Stimulated activated memory B cell treated with anti-CD40 and anti-IgM and Interleukin-4, amounts not matched to agents 10 μg/mL and 1 μg/mL and 100 μg/mL, for 72 hours (primary cell): ENCODE data around the gene CTTNBP2NL.
"Not testable (repeated sequence)": the region's sequence is repeated elsewhere in the genome, so short reads cannot be mapped to it uniquely, and the experiment has no call there.

Experiments
- ATAC-seq: fragments of 150-1000 bp; cut with Tn5 transposase; 2 replicates; pipeline ENCODE4 v1.10.0; 2021
- H3K27ac Mint-ChIP-seq: one replicate; pipeline ENCODE4 v1.8.0; 2022; ENCODE audit warnings: mild to moderate bottlenecking, mixed read lengths
- H3K27me3 Mint-ChIP-seq: one replicate; pipeline ENCODE4 v1.8.0; 2022; ENCODE audit warnings: mixed read lengths
- H3K36me3 Mint-ChIP-seq: one replicate; pipeline ENCODE4 v1.8.0; 2022; ENCODE audit warnings: mixed read lengths
- H3K4me1 Mint-ChIP-seq: one replicate; pipeline ENCODE4 v1.8.0; 2022; ENCODE audit warnings: mixed read lengths
- H3K4me3 Mint-ChIP-seq: one replicate; pipeline ENCODE4 v1.8.0; 2022; ENCODE audit warnings: mild to moderate bottlenecking, moderate library complexity, mixed read lengths
- H3K9me3 Mint-ChIP-seq: one replicate; pipeline ENCODE4 v1.8.0; 2022; ENCODE audit warnings: mixed read lengths

The CTTNBP2NL gene

GRCh38 chr1:112375701-112376100 is 20.3 kb upstream of the CTTNBP2NL start:
- Mint-ChIP-seq H3K27me3 (peaks cover 59% of the 10 kb centered on the region), H3K9me3 (no peaks in the 10 kb centered on the region)

GRCh38 chr1:112380356-112380755 is 15.7 kb upstream of the CTTNBP2NL start:
- Mint-ChIP-seq H3K27ac (no peak overlapping the region), H3K36me3 (no peaks in the 10 kb centered on the region), H3K9me3 (no peaks in the 10 kb centered on the region), H3K4me1 (no peaks in the 10 kb centered on the region), H3K27me3 (peaks cover 66% of the 10 kb centered on the region), H3K4me3 (no peak overlapping the region)
- no peak for ATAC-seq

More at GRCh38 chr1:112375701-112376100, 20.3 kb upstream of the CTTNBP2NL start:
- no peaks in the 10 kb centered on the region for H3K4me1 Mint-ChIP-seq
- no peak overlapping the region for H3K4me3 Mint-ChIP-seq
- no peak overlapping the region for H3K27ac Mint-ChIP-seq
- H3K36me3 Mint-ChIP-seq: no peaks in the 10 kb centered on the region
- ATAC-seq: no peak

DNA sequence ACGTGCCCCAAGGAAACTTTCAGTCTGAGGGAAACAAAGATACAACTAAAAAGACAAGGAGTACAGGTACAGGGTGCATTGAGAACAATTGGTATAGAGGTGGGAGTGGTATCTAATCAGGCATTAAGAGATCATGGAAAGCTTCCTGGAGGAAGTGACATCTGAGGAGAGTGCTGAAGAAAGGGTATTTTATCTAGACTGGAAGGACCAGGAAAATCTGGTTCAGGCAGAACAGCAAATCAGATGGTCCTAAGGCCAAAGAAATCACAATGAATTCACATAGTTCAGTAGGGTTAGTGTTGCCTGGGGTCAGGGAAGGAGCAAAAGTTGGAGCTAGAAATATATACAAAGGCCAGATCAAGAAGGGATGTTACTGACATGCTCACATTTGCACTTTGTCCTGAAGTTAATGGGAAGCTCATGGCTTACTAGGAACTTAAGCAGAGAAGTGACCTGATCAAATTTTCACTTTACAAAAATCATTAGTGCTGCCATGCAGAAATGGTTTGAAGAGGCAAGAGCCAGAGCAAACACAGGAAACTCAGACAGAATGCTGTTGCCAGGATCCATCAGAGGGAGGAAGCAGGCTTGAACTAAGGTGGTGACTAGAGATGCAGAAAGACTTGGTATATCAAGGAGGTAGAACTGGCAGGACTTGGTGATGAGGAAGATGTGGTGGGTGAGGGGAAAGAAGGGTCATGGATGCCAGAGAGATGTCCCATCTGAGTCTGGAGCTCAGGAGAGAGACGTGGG is 14.5 kb upstream of the CTTNBP2NL start:
- Mint-ChIP-seq H3K9me3 (no peaks in the 10 kb centered on the region), H3K27me3 (peaks cover 75% of the 10 kb centered on the region), H3K4me1 (no peaks in the 10 kb centered on the region), H3K27ac (no peak overlapping the region), H3K4me3 (no peak overlapping the region), H3K36me3 (no peaks in the 10 kb centered on the region)
- no peak for ATAC-seq

- Mint-ChIP-seq H3K9me3 (no peaks in the 10 kb centered on the region), H3K27ac (no peak overlapping the region), H3K4me3 (no peak overlapping the region), H3K27me3 (peaks cover 70% of the 10 kb centered on the region), H3K4me1 (no peaks in the 10 kb centered on the region), H3K36me3 (no peaks in the 10 kb centered on the region)
- no peak for ATAC-seq
These were observed 12.1 kb upstream of the CTTNBP2NL start for GRCh38 chr1:112383759-112384370.

DNA sequence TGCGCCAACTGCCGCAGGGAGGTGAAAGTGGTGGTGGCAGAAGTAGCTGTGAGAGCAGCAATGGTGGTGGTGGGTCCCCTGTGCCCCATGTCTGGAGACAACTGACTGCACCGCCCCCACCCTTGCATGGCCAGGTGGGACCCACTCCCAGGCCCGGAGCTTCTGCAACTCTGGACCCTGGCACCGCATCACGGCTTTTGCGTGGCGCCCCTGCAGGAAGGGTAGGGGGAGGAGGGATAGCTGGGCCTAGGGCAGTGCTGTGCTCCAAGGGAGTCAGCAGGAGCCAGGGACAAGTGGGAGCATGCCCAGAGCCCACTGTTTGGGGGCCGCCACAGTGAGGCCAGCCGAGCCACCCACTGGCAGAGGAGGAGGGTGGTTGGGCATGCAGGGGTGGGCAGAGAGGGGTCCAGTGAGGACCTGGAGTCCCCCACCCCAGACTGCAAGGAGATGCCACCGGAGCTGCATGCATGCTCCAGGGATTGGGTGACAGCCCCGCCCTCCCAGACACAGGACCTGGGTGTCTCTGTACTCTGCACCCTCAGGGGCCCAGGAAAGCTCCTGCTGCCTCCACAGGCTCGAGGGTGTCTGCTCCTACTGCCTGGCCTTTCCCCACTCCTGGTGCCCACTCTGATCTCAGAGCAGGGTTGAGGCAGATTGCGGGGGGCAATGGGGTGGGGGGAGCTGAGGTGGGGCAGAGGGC is 9.8 kb upstream of the CTTNBP2NL start:
- peaks cover 60% of the 10 kb centered on the region for H3K27me3 Mint-ChIP-seq
- H3K27ac Mint-ChIP-seq: no peak overlapping the region
- H3K4me3 Mint-ChIP-seq: no peak overlapping the region
- H3K9me3 Mint-ChIP-seq: no peaks in the 10 kb centered on the region
- H3K36me3 Mint-ChIP-seq: no peaks in the 10 kb centered on the region
- peaks cover 8% of the 10 kb centered on the region for H3K4me1 Mint-ChIP-seq
- no peak for ATAC-seq

- no peak overlapping the region for H3K4me3 Mint-ChIP-seq
- H3K27me3 Mint-ChIP-seq: peaks cover 53% of the 10 kb centered on the region
- H3K27ac Mint-ChIP-seq: no peak overlapping the region
- no peaks in the 10 kb centered on the region for H3K36me3 Mint-ChIP-seq
- no peak for ATAC-seq
- H3K4me1 Mint-ChIP-seq: peaks cover 10% of the 10 kb centered on the region
- H3K9me3 Mint-ChIP-seq: no peaks in the 10 kb centered on the region
These were observed 9.2 kb upstream of the CTTNBP2NL start for GRCh38 chr1:112386731-112387346.

DNA sequence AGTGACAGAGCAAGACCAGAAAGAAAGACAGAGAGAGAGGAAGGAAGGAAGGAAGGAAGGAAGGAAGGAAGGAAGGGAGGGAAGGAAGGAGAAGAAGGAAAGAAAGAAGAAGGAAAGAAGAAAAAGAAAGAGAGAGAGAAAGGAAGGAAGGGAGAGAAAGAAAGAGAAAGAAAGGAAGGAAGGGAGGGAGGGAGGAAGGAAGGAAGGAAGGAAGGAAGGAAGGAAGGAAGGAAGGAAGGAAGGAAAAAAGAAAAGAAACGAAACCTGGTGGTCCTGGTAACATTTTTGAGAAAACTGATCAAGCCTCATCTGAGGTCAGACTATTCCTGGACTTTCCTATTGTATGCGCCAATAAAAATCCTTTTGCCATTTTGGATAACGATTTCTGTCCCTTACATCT is 8.2 kb upstream of the CTTNBP2NL start:
- Mint-ChIP-seq H3K9me3 (no peaks in the 10 kb centered on the region), H3K27me3 (peaks cover 48% of the 10 kb centered on the region), H3K4me3 (no peak overlapping the region), H3K4me1 (peaks cover 10% of the 10 kb centered on the region), H3K27ac (no peak overlapping the region), H3K36me3 (no peaks in the 10 kb centered on the region)
- ATAC-seq: no peak

- Mint-ChIP-seq H3K4me1 (peaks cover 11% of the 10 kb centered on the region), H3K27ac (no peak overlapping the region), H3K4me3 (no peak overlapping the region), H3K9me3 (no peaks in the 10 kb centered on the region), H3K27me3 (peaks cover 42% of the 10 kb centered on the region), H3K36me3 (no peaks in the 10 kb centered on the region)
- ATAC-seq: no peak
These were observed 7.6 kb upstream of the CTTNBP2NL start for GRCh38 chr1:112388436-112388835.

DNA sequence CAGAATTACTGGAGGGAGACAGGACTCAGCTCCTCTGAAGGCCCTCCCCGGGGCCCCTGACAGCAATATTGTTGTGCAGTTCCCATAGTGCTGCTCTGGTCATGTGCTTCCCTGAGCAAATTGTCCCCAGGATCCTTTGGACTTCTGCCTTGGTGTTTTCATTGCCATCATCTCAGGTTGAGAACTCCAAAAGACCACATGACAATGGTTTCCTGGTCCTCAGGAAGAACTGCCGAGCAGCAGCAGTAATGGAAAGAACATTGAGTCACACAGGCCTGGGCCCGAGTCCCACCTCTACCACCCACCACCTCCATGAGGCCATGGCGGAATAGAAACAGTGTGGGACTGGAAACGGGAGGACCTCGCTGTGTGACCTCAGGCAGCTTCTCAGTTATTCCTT is 6.3 kb upstream of the CTTNBP2NL start:
- H3K36me3 Mint-ChIP-seq: no peaks in the 10 kb centered on the region
- no peak overlapping the region for H3K4me3 Mint-ChIP-seq
- H3K27me3 Mint-ChIP-seq: peaks cover 39% of the 10 kb centered on the region
- no peak for ATAC-seq
- H3K27ac Mint-ChIP-seq: no peak overlapping the region
- H3K9me3 Mint-ChIP-seq: no peaks in the 10 kb centered on the region
- H3K4me1 Mint-ChIP-seq: peaks cover 24% of the 10 kb centered on the region

- H3K27me3 Mint-ChIP-seq: peaks cover 37% of the 10 kb centered on the region
- not testable (repeated sequence) for H3K36me3 Mint-ChIP-seq, ATAC-seq, H3K9me3 Mint-ChIP-seq
- H3K4me3 Mint-ChIP-seq: peak overlapping the region; percentile 59
- H3K27ac Mint-ChIP-seq: peak overlapping the region; percentile 67
- H3K4me1 Mint-ChIP-seq: peaks cover 30% of the 10 kb centered on the region
These were observed 5.7 kb upstream of the CTTNBP2NL start for GRCh38 chr1:112390335-112390734.

GRCh38 chr1:112390775-112391602 is 5.0 kb upstream of the CTTNBP2NL start:
- peaks cover 31% of the 10 kb centered on the region for H3K27me3 Mint-ChIP-seq
- peaks cover 37% of the 10 kb centered on the region for H3K4me1 Mint-ChIP-seq
- peak; percentile 89 for ATAC-seq
- H3K27ac Mint-ChIP-seq: peak overlapping the region; percentile 67
- H3K9me3 Mint-ChIP-seq: no peaks in the 10 kb centered on the region
- no peaks in the 10 kb centered on the region for H3K36me3 Mint-ChIP-seq
- H3K4me3 Mint-ChIP-seq: peak overlapping the region; percentile 59

- no peak for ATAC-seq
- no peak overlapping the region for H3K4me3 Mint-ChIP-seq
- H3K36me3 Mint-ChIP-seq: no peaks in the 10 kb centered on the region
- peaks cover 40% of the 10 kb centered on the region for H3K4me1 Mint-ChIP-seq
- H3K9me3 Mint-ChIP-seq: no peaks in the 10 kb centered on the region
- peaks cover 28% of the 10 kb centered on the region for H3K27me3 Mint-ChIP-seq
- H3K27ac Mint-ChIP-seq: no peak overlapping the region
These were observed 4.4 kb upstream of the CTTNBP2NL start for GRCh38 chr1:112391603-112391940.

- no peak for ATAC-seq
- Mint-ChIP-seq H3K27ac (peak overlapping the region; percentile 44), H3K4me1 (peaks cover 56% of the 10 kb centered on the region), H3K36me3 (no peaks in the 10 kb centered on the region), H3K27me3 (peaks cover 13% of the 10 kb centered on the region), H3K9me3 (no peaks in the 10 kb centered on the region), H3K4me3 (no peak overlapping the region)
These were observed 2.4 kb upstream of the CTTNBP2NL start for GRCh38 chr1:112393631-112393974.

- no peak for ATAC-seq
These were observed 1.3 kb upstream of the CTTNBP2NL start for GRCh38 chr1:112394743-112395062.

DNA sequence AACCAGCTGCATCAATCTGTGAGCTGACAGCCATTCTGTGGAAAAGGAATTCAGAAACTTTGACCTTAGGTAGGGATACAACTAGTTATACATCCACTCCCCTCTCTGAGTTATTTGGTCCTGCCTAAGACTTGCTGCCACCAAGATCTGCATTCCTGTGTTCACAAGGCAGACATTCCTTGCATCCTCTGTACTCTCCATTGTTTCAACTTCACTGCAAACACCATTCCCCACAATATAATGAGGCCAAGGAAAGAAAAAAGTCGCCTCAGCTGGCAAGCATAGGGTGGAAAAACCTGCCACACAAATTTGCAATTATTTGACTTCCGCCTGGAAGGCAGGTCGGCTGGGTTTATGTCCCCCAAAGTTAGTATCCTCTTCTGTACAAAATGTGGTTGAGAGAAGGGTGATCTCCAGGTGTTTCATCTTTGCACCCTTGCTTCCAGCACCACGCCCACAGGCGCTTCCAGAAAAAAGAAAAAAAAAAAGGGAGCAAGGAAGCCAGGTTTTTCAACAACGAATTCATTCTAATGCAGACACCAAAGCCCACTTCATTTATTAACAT is 676 bp upstream of the CTTNBP2NL start:
- peaks cover 63% of the 10 kb centered on the region for H3K4me1 Mint-ChIP-seq
- H3K4me3 Mint-ChIP-seq: peak overlapping the region; percentile 98
- no peaks in the 10 kb centered on the region for H3K36me3 Mint-ChIP-seq
- no peaks in the 10 kb centered on the region for H3K9me3 Mint-ChIP-seq
- H3K27ac Mint-ChIP-seq: peak overlapping the region; percentile 78
- no peaks in the 10 kb centered on the region for H3K27me3 Mint-ChIP-seq
- no peak for ATAC-seq

More at GRCh38 chr1:112394743-112395062, 1.3 kb upstream of the CTTNBP2NL start:
- Mint-ChIP-seq H3K27me3 (peaks cover 2% of the 10 kb centered on the region), H3K9me3 (no peaks in the 10 kb centered on the region), H3K27ac (peak overlapping the region; percentile 44), H3K36me3 (no peaks in the 10 kb centered on the region), H3K4me3 (peak overlapping the region; percentile 32), H3K4me1 (peaks cover 63% of the 10 kb centered on the region)
